ENCODE data around the gene C1orf159. TPM values are rescaled to one million over a fixed set of nuclear protein-coding genes. Genes with fewer than 3 reads are reported as not detected.

The C1orf159 gene
- polyA plus RNA-seq, 3 donors, result 3.0 to 18.8 (median 3.3) TPM

- Mint-ChIP-seq H3K27me3 (ENCODE audit: low read depth in 3 of 3) (peaks cover 32 to 59% (median 49%) of the 10 kb centered on the region in 3 donors), H3K4me1 (peaks cover 7% of the 10 kb centered on the region), H3K36me3 (peaks cover 0 to 4% of the 10 kb centered on the region in 2 donors), H3K27ac (peak overlapping the region in 1 of 7 donors; percentile 47), H3K9me3 (peaks cover 2 to 10% (median 7%) of the 10 kb centered on the region in 7 donors), H3K4me3 (no peak overlapping the region)
- Histone ChIP-seq H3K27ac (ENCODE audit: low read depth in 1 of 2, low read length in 2 of 2) (no peak overlapping the region), H4K20me1 (ENCODE audit: insufficient read depth, low read length) (no peaks in the 10 kb centered on the region), H3K9me3 (replicated peaks in 1 of 2; ENCODE audit: control insufficient read depth in 1 of 2, insufficient read depth in 1 of 2, low read length in 2 of 2) (peaks cover 0 to 6% of the 10 kb centered on the region in 2 donors), H3K4me1 (ENCODE audit: control insufficient read depth in 1 of 2, insufficient read depth in 2 of 2, low read length in 2 of 2) (peaks cover 9 to 20% of the 10 kb centered on the region in 2 donors), H3K4me2 (replicated peaks; ENCODE audit: extremely low read depth, low read length, poor library complexity, severe bottlenecking) (no peak overlapping the region), H3K36me3 (replicated peaks in 1 of 2; ENCODE audit: control insufficient read depth in 1 of 2, insufficient read depth in 2 of 2, low read length in 2 of 2) (no peaks in the 10 kb centered on the region), H3K27me3 (ENCODE audit: control insufficient read depth in 2 of 2, insufficient read depth in 2 of 2, low read length in 2 of 2) (peaks cover 0 to 23% of the 10 kb centered on the region in 2 donors), H3K9ac (ENCODE audit: insufficient read depth, low read length, poor library complexity, severe bottlenecking) (no peak overlapping the region), H3K4me3 (replicated peaks in 1 of 3; ENCODE audit: low read depth in 2 of 3, low read length in 3 of 3) (no peak overlapping the region), H3K79me2 (ENCODE audit: insufficient read depth, low read length) (no peaks in the 10 kb centered on the region), H2AFZ (ENCODE audit: insufficient read depth, low read depth, low read length, poor library complexity, severe bottlenecking) (no peak overlapping the region)
- no peak for TF ChIP-seq CTCF (IDR thresholded peaks at IDR 0.05)
- WGBS (ENCODE audit: insufficient coverage), result 85% methylated on average over 15 of the region's 25 CpGs
- intact Hi-C loops (cut with micrococcal nuclease), result loop anchor here in 1 of 2 donors (5.0 kb wide), 1 partner anchor 171 kb away; no protein-coding TSS in a partner anchor
- no peak for DNase-seq
Measured at GRCh38 chr1:1120866-1121591, 5.1 kb upstream of the C1orf159 start.

GRCh38 chr1:1120096-1120495, 4.2 kb upstream of the C1orf159 start:
- no peaks in the 10 kb centered on the region for H3K79me2 ChIP-seq (ENCODE audit: insufficient read depth, low read length)
- Mint-ChIP-seq H3K27ac (no peak overlapping the region), H3K9me3 (peaks cover 2 to 10% (median 7%) of the 10 kb centered on the region in 7 donors), H3K4me3 (no peak overlapping the region), H3K36me3 (peaks cover 0 to 4% of the 10 kb centered on the region in 2 donors), H3K4me1 (peaks cover 9% of the 10 kb centered on the region), H3K27me3 (ENCODE audit: low read depth in 3 of 3) (peaks cover 33 to 61% (median 48%) of the 10 kb centered on the region in 3 donors)
- H3K27ac ChIP-seq (ENCODE audit: low read depth in 1 of 2, low read length in 2 of 2), result no peak overlapping the region
- peaks cover 0 to 6% of the 10 kb centered on the region in 2 donors for H3K9me3 ChIP-seq (replicated peaks in 1 of 2; ENCODE audit: control insufficient read depth in 1 of 2, insufficient read depth in 1 of 2, low read length in 2 of 2)
- H3K4me3 ChIP-seq (replicated peaks in 1 of 3; ENCODE audit: low read depth in 2 of 3, low read length in 3 of 3), result no peak overlapping the region
- H4K20me1 ChIP-seq (ENCODE audit: insufficient read depth, low read length), result no peaks in the 10 kb centered on the region
- peaks cover 0 to 24% of the 10 kb centered on the region in 2 donors for H3K27me3 ChIP-seq (ENCODE audit: control insufficient read depth in 2 of 2, insufficient read depth in 2 of 2, low read length in 2 of 2)
- H3K36me3 ChIP-seq (replicated peaks in 1 of 2; ENCODE audit: control insufficient read depth in 1 of 2, insufficient read depth in 2 of 2, low read length in 2 of 2), result no peaks in the 10 kb centered on the region
- H2AFZ ChIP-seq (ENCODE audit: insufficient read depth, low read depth, low read length, poor library complexity, severe bottlenecking), result no peak overlapping the region
- 63% methylated on average over 12 of the region's 16 CpGs for WGBS (ENCODE audit: insufficient coverage)
- H3K4me2 ChIP-seq (replicated peaks; ENCODE audit: extremely low read depth, low read length, poor library complexity, severe bottlenecking), result no peak overlapping the region
- no peak for DNase-seq
- no peak overlapping the region for H3K9ac ChIP-seq (ENCODE audit: insufficient read depth, low read length, poor library complexity, severe bottlenecking)
- intact Hi-C loops (cut with micrococcal nuclease), result loop anchor here in 1 of 2 donors (5.0 kb wide), 1 partner anchor 172 kb away; no protein-coding TSS in a partner anchor
- H3K4me1 ChIP-seq (ENCODE audit: control insufficient read depth in 1 of 2, insufficient read depth in 2 of 2, low read length in 2 of 2), result peaks cover 10 to 22% of the 10 kb centered on the region in 2 donors
- no peak for TF ChIP-seq CTCF (IDR thresholded peaks at IDR 0.05)
